IMR-90 (cell line): Measurements from ENCODE around the gene CEP152. TPM values are rescaled to one million over a fixed set of nuclear protein-coding genes. Genes with fewer than 3 reads are reported as not detected.

Source experiments
- ATAC-seq: fragments of 200-7000 bp; cut with Tn5 transposase; 2 replicates; pipeline ENCODE4 v1.9.1; 2020; ENCODE audit warnings: low read depth, mild to moderate bottlenecking, moderate library complexity
- BruUV-seq: library from RNA; stranded (reverse); fragments of 400-500 nt; replicated peaks from 2 replicates; lab custom pipeline; 2021; lab: Mats Ljungman, UMichigan
- CTCF ChIA-PET: fragments of 300-600 bp; formaldehyde crosslinking; extraction: SDS; loops from one replicate; lab custom pipeline; 2021; ENCODE audit warnings: antibody characterized with exemption; lab: Yijun Ruan, JAX
- POLR2A ChIA-PET: fragments of 300-600 bp; sonication (Branson Sonifier 250); formaldehyde crosslinking; loops from one replicate; lab custom pipeline; 2022; ENCODE audit warnings: antibody characterized with exemption; ENCODE audit not compliant: unreplicated experiment; lab: Charles Lee
- DNase-seq: peaks from one replicate; pipeline ENCODE4 v3.0.0; 2013
- H2AFZ ChIP-seq: replicated peaks from 2 replicates; pipeline ENCODE3; 2013; ENCODE audit warnings: low read length, mild to moderate bottlenecking; ENCODE audit not compliant: poor library complexity
- H2AK5ac ChIP-seq: 2 replicates; pipeline ENCODE4 v1.6.1; 2013; ENCODE audit warnings: low read depth, low read length, inconsistent platforms
- H2AK9ac ChIP-seq: replicated peaks from 2 replicates; pipeline ENCODE3; 2013; ENCODE audit warnings: mild to moderate bottlenecking, low read depth, low read length, moderate library complexity; ENCODE audit not compliant: poor library complexity
- H2BK120ac ChIP-seq: 2 replicates; pipeline ENCODE4 v1.6.1; 2013; ENCODE audit warnings: low read depth, low read length, inconsistent platforms
- H2BK15ac ChIP-seq: 3 replicates; pipeline ENCODE4 v1.6.1; 2013; ENCODE audit warnings: low read depth, low read length, inconsistent platforms
- H2BK20ac ChIP-seq: 2 replicates; pipeline ENCODE4 v1.6.1; 2013; ENCODE audit warnings: low read depth, mild to moderate bottlenecking, inconsistent platforms, low read length, moderate library complexity
- H2BK5ac ChIP-seq: 2 replicates; pipeline ENCODE4 v1.6.1; 2013; ENCODE audit warnings: mild to moderate bottlenecking, low read depth, low read length, inconsistent platforms; ENCODE audit not compliant: poor library complexity, severe bottlenecking
- H3K14ac ChIP-seq: replicated peaks from 2 replicates; pipeline ENCODE4 v1.6.1; 2013; ENCODE audit warnings: low read depth, low read length, inconsistent platforms
- H3K18ac ChIP-seq: 2 replicates; pipeline ENCODE4 v1.6.1; 2013; ENCODE audit warnings: low read depth, low read length, control low read depth
- H3K23ac ChIP-seq: 2 replicates; pipeline ENCODE4 v1.6.1; 2013; ENCODE audit warnings: low read depth, low read length, inconsistent platforms
- H3K27ac ChIP-seq: 2 replicates; pipeline ENCODE4 v1.5.1; 2013; ENCODE audit warnings: mild to moderate bottlenecking, control low read depth, low read length; ENCODE audit not compliant: insufficient read depth
- H3K27me3 ChIP-seq: 2 replicates; pipeline ENCODE4 v1.6.1; 2013; ENCODE audit warnings: low read length; ENCODE audit not compliant: control insufficient read depth, insufficient read depth
- H3K36me3 ChIP-seq: 2 replicates; pipeline ENCODE4 v1.6.1; 2013; ENCODE audit warnings: low read length, mixed read lengths; ENCODE audit not compliant: control insufficient read depth, insufficient read depth
- H3K4ac ChIP-seq: 2 replicates; pipeline ENCODE4 v1.6.1; 2013; ENCODE audit warnings: low read depth, low read length, inconsistent platforms
- H3K4me1 ChIP-seq: 2 replicates; pipeline ENCODE4 v1.6.1; 2013; ENCODE audit warnings: low read length, mixed read lengths; ENCODE audit not compliant: control insufficient read depth, insufficient read depth
- H3K4me2 ChIP-seq: 2 replicates; pipeline ENCODE4 v1.6.1; 2013; ENCODE audit warnings: low read depth, mild to moderate bottlenecking, control low read depth, low read length, moderate library complexity
- H3K4me3 ChIP-seq: 2 replicates; pipeline ENCODE4 v1.5.1; 2013; ENCODE audit warnings: low read depth, mild to moderate bottlenecking, control low read depth, low read length, moderate library complexity; ENCODE audit not compliant: insufficient read depth
- H3K56ac ChIP-seq: 2 replicates; pipeline ENCODE4 v1.6.1; 2013; ENCODE audit warnings: low read length, inconsistent platforms; ENCODE audit not compliant: insufficient read depth; ENCODE audit errors: extremely low read depth
- H3K79me1 ChIP-seq, 2 experiments: 2 replicates each; pipeline ENCODE4 v1.6.1; 2013; ENCODE audit warnings: low read length in 2 of 2, inconsistent platforms in 1 of 2, low read depth in 1 of 2
- H3K9ac ChIP-seq: 2 replicates; pipeline ENCODE4 v1.6.1; 2013; ENCODE audit warnings: low read depth, low read length, control low read depth
- H3K9me1 ChIP-seq: 2 replicates; pipeline ENCODE4 v1.6.1; 2013; ENCODE audit warnings: low read length, inconsistent platforms; ENCODE audit not compliant: insufficient read depth
- H3K9me3 ChIP-seq: 2 replicates; pipeline ENCODE4 v1.6.1; 2013; ENCODE audit warnings: low read length; ENCODE audit not compliant: control insufficient read depth, insufficient read depth
- H4K20me1 ChIP-seq: 2 replicates; pipeline ENCODE4 v1.6.1; 2013; ENCODE audit warnings: low read length, inconsistent platforms; ENCODE audit not compliant: insufficient read depth
- H4K5ac ChIP-seq: 2 replicates; pipeline ENCODE4 v1.6.1; 2013; ENCODE audit warnings: mild to moderate bottlenecking, low read depth, low read length, control low read depth
- H4K8ac ChIP-seq, 2 experiments: 2 replicates each; pipeline ENCODE4 v1.6.1; 2013; ENCODE audit warnings: low read depth in 2 of 2, low read length in 2 of 2, control low read depth in 1 of 2, inconsistent platforms in 1 of 2
- H4K91ac ChIP-seq: 2 replicates; pipeline ENCODE4 v1.6.1; 2013; ENCODE audit warnings: low read depth, low read length, inconsistent platforms; ENCODE audit not compliant: insufficient read depth
- CEBPB ChIP-seq: IDR thresholded peaks from 2 replicates; pipeline ENCODE4 v1.6.1; 2012; ENCODE audit warnings: low read depth, low read length, improper control_type of control experiment
- CTCF ChIP-seq: conservative IDR thresholded peaks from 2 replicates; pipeline ENCODE4 v1.5.1; 2012; ENCODE audit warnings: mild to moderate bottlenecking, low read depth, low read length, improper control_type of control experiment
- RAD21 ChIP-seq: IDR thresholded peaks from 2 replicates; pipeline ENCODE4 v1.6.1; 2012; ENCODE audit warnings: low read length, improper control_type of control experiment
- RFX5 ChIP-seq: IDR thresholded peaks from 2 replicates; pipeline ENCODE4 v1.8.0; 2012; ENCODE audit warnings: low read depth, mild to moderate bottlenecking, low read length, moderate library complexity
- USF2 ChIP-seq: fragments of 150-350 bp; IDR thresholded peaks from 2 replicates; pipeline ENCODE4 v1.6.1; 2017; ENCODE audit warnings: mild to moderate bottlenecking, antibody characterized with exemption, low read length, low read depth
- WGBS, 2 experiments: methylation state at CpG; one replicate each; pipeline versions ENCODE4 v1.1.5 to v1.1.7; 2013; ENCODE audit warnings: missing lambda C conversion rate in 2 of 2; ENCODE audit not compliant: insufficient read length in 1 of 2; ENCODE audit errors: extremely low coverage in 2 of 2; 5-methylcytosine and 5-hydroxymethylcytosine counted together
- dilution Hi-C: fragments of 300-500 bp; cut with HindIII; formaldehyde crosslinking; loops from one replicate; pipeline ENCODE4 v1.14.3; 2018; ENCODE audit warnings: low sequenced_read_pairs; ENCODE audit not compliant: unreplicated experiment
- in situ Hi-C: fragments of 300-500 bp; cut with MboI; formaldehyde crosslinking; loops from 3 replicates; pipeline ENCODE4 v1.14.3; 2019; ENCODE audit warnings: low sequenced_read_pairs, inconsistent platforms, mixed read lengths
- intact Hi-C: fragments of 100-400 bp; cut with micrococcal nuclease; formaldehyde crosslinking; loops from 2 replicates; pipeline ENCODE4 v1.10.0; 2022
- polyA plus RNA-seq, 3 experiments: library from polyadenylated mRNA; depleted of rRNA; stranded (reverse); fragments of >200 nt; gene quantifications; 2 replicates each; pipeline ENCODE4 v1.2.3, GENCODE V29; 2012; ENCODE audit warnings: low replicate concordance in 1 of 3
- total RNA-seq: library from RNA; depleted of rRNA; stranded (reverse); fragments of >200 nt; gene quantifications from 2 replicates; pipeline ENCODE4 v1.2.3, GENCODE V29; 2012
- TF ChIP-seq, protein P1 (sequence below): fragments of 150-350 bp; IDR thresholded peaks from 2 replicates; pipeline ENCODE4 v1.6.1; 2016; ENCODE audit warnings: low read depth, mild to moderate bottlenecking, low read length, moderate library complexity, borderline replicate concordance

Gene CEP152
- total and polyA plus RNA-seq, 2 of the 4 experiments (the other 2 are of a cell fraction), result 2.1 to 7.3 TPM

GRCh38 chr15:48825075-48825474, 14.2 kb upstream of the CEP152 start:
- H3K36me3 ChIP-seq, result no peaks in the 10 kb centered on the region
- no CpG with 5 or more reads among the region's 1 CpG for WGBS, 2 experiments
- no peak overlapping the region for H2BK120ac ChIP-seq
- no peak overlapping the region for H3K23ac ChIP-seq
- CTCF ChIA-PET, result interaction anchor here (1.5 kb wide), 1 partner anchor 10 kb away, joined by 3 read pairs; no protein-coding TSS in a partner anchor
- H4K20me1 ChIP-seq, result no peaks in the 10 kb centered on the region
- no peak overlapping the region for H4K8ac ChIP-seq
- no peak overlapping the region for H3K18ac ChIP-seq
- H3K4me3 ChIP-seq, result no peak overlapping the region
- no peak overlapping the region for H2BK20ac ChIP-seq
- in situ Hi-C loops, result no loop called here
- H2AK9ac ChIP-seq, result no peak overlapping the region
- no peak overlapping the region for H2BK15ac ChIP-seq
- no peak overlapping the region for H2BK5ac ChIP-seq
- H2AFZ ChIP-seq, result no peak overlapping the region
- no peaks in the 10 kb centered on the region for H3K9me3 ChIP-seq
- DNase-seq (no peak), ATAC-seq (no peak)
- H4K5ac ChIP-seq, result no peak overlapping the region
- no peak overlapping the region for H3K56ac ChIP-seq
- no peak overlapping the region for H3K4ac ChIP-seq
- dilution Hi-C loops, result no loop called here
- H3K9ac ChIP-seq, result no peak overlapping the region
- intact Hi-C loops, result no loop called here
- no peak overlapping the region for H3K27ac ChIP-seq
- no TSS peak for BruUV-seq
- H3K27me3 ChIP-seq, result no peaks in the 10 kb centered on the region
- no peak overlapping the region for H3K14ac ChIP-seq
- H3K4me1 ChIP-seq, result 0 out of 2 replicates have a peak, but pooled peaks cover 2% of the 10 kb centered on the region
- POLR2A ChIA-PET, result no interaction called here
- no peak overlapping the region for H4K91ac ChIP-seq
- no peaks in the 10 kb centered on the region for H3K79me1 ChIP-seq
- H3K9me1 ChIP-seq, result no peaks in the 10 kb centered on the region
- no peak overlapping the region for H3K4me2 ChIP-seq
- TF ChIP-seq CEBPB (no peak), CTCF (no peak), RAD21 (no peak), USF2 (no peak), RFX5 (no peak)
- TF ChIP-seq, protein P1, sequence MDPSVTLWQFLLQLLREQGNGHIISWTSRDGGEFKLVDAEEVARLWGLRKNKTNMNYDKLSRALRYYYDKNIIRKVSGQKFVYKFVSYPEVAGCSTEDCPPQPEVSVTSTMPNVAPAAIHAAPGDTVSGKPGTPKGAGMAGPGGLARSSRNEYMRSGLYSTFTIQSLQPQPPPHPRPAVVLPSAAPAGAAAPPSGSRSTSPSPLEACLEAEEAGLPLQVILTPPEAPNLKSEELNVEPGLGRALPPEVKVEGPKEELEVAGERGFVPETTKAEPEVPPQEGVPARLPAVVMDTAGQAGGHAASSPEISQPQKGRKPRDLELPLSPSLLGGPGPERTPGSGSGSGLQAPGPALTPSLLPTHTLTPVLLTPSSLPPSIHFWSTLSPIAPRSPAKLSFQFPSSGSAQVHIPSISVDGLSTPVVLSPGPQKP, result no peak
- H2AK5ac ChIP-seq, result no peak overlapping the region
